AG04449 (cell line): Measurements from ENCODE around the gene ELAVL4.

Experiments
- CTCF ChIA-PET: fragments of 350-600 bp; formaldehyde crosslinking; extraction: SDS; loops from one replicate; lab custom pipeline; 2021; ENCODE audit warnings: antibody characterized with exemption; lab: Yijun Ruan, JAX
- POLR2A ChIA-PET: fragments of 400-600, 350-600 bp; formaldehyde crosslinking; extraction: SDS; loops from one replicate; lab custom pipeline; 2020; ENCODE audit warnings: antibody characterized with exemption, inconsistent platforms; lab: Yijun Ruan, JAX
- DNase-seq: peaks from one replicate; pipeline ENCODE4 v3.0.0-alpha.2; 2010; ENCODE audit warnings: low read depth, low spot score
- H3K4me3 ChIP-seq: 2 replicates; pipeline ENCODE4 v1.5.1; 2011; ENCODE audit warnings: low read depth, mild to moderate bottlenecking, control low read depth, low read length
- CTCF ChIP-seq: IDR thresholded peaks from one replicate; pipeline ENCODE4 v1.5.1; 2011; ENCODE audit warnings: mild to moderate bottlenecking, moderate library complexity, low read length, control low read depth, inconsistent platforms; ENCODE audit not compliant: insufficient read depth; ENCODE audit errors: missing control alignments

Gene ELAVL4

GRCh38 chr1:50195205-50195604 lies 86.5 kb downstream of the ELAVL4 start:
- H3K4me3 ChIP-seq: no peak overlapping the region
- no peak for DNase-seq
- CTCF ChIA-PET: no interaction called here
- TF ChIP-seq CTCF: no peak
- POLR2A ChIA-PET: no interaction called here

- ChIA-PET POLR2A (no interaction called here), CTCF (no interaction called here)
- no peak for TF ChIP-seq CTCF
- DNase-seq: no peak
- H3K4me3 ChIP-seq: no peak overlapping the region
These were observed 87.4 kb downstream of the ELAVL4 start for GRCh38 chr1:50196081-50196480.

- CTCF ChIA-PET: no interaction called here
- no peak for DNase-seq
These were observed 88.5 kb downstream of the ELAVL4 start for GRCh38 chr1:50197216-50197615.

GRCh38 chr1:50208315-50208714 lies 99.6 kb downstream of the ELAVL4 start:
- no peak for DNase-seq
- no peak overlapping the region for H3K4me3 ChIP-seq
- TF ChIP-seq CTCF: no peak
- ChIA-PET CTCF (no interaction called here), POLR2A (no interaction called here)

More at GRCh38 chr1:50197216-50197615, 88.5 kb downstream of the ELAVL4 start:
- no peak overlapping the region for H3K4me3 ChIP-seq
- POLR2A ChIA-PET: no interaction called here
- TF ChIP-seq CTCF: no peak

GRCh38 chr1:50208756-50209155 lies 100.0 kb downstream of the ELAVL4 start:
- no peak for DNase-seq
- no peak for TF ChIP-seq CTCF
- ChIA-PET CTCF (no interaction called here), POLR2A (no interaction called here)
- H3K4me3 ChIP-seq: no peak overlapping the region

GRCh38 chr1:50209749-50210148 lies 101.0 kb downstream of the ELAVL4 start:
- ChIA-PET CTCF (no interaction called here), POLR2A (no interaction called here)
- TF ChIP-seq CTCF: no peak
- DNase-seq: no peak
- no peak overlapping the region for H3K4me3 ChIP-seq
